ENCODE measurements around the gene ASB4.

Gene ASB4

GRCh38 chr7:95526128-95526738, 40.5 kb downstream of the ASB4 start:
- no peaks in the 10 kb centered on the region for H3K36me3 ChIP-seq (ENCODE audit: control insufficient read depth, insufficient read depth, low read length)
- DNase-seq (ENCODE audit: extremely low read depth, insufficient read length), result no peak
- TF ChIP-seq CTCF (IDR thresholded peaks at IDR 0.05; ENCODE audit: insufficient read depth, low read length, poor library complexity, severe bottlenecking), result no peak
- H3K4me3 ChIP-seq (replicated peaks; ENCODE audit: low read depth, low read length), result no peak overlapping the region
- H3K27me3 ChIP-seq (replicated peaks; ENCODE audit: control insufficient read depth, insufficient read depth, low read length), result no peaks in the 10 kb centered on the region

GRCh38 chr7:95527033-95527775, 41.5 kb downstream of the ASB4 start:
- no peaks in the 10 kb centered on the region for H3K36me3 ChIP-seq (ENCODE audit: control insufficient read depth, insufficient read depth, low read length)
- DNase-seq (ENCODE audit: extremely low read depth, insufficient read length), result no peak

GRCh38 chr7:95527776-95528250, 42.1 kb downstream of the ASB4 start:
- peak; percentile 9 for DNase-seq (ENCODE audit: extremely low read depth, insufficient read length)
- TF ChIP-seq CTCF (IDR thresholded peaks at IDR 0.05; ENCODE audit: insufficient read depth, low read length, poor library complexity, severe bottlenecking), result no peak
- no peak overlapping the region for H3K4me3 ChIP-seq (replicated peaks; ENCODE audit: low read depth, low read length)
- no peaks in the 10 kb centered on the region for H3K36me3 ChIP-seq (ENCODE audit: control insufficient read depth, insufficient read depth, low read length)
- no peaks in the 10 kb centered on the region for H3K27me3 ChIP-seq (replicated peaks; ENCODE audit: control insufficient read depth, insufficient read depth, low read length)

More at GRCh38 chr7:95527033-95527775, 41.5 kb downstream of the ASB4 start:
- Histone ChIP-seq H3K27me3 (replicated peaks; ENCODE audit: control insufficient read depth, insufficient read depth, low read length) (no peaks in the 10 kb centered on the region), H3K4me3 (replicated peaks; ENCODE audit: low read depth, low read length) (no peak overlapping the region)
- TF ChIP-seq CTCF (IDR thresholded peaks at IDR 0.05; ENCODE audit: insufficient read depth, low read length, poor library complexity, severe bottlenecking), result peak; percentile 82

- DNase-seq (ENCODE audit: extremely low read depth, insufficient read length), result no peak
- Histone ChIP-seq H3K4me3 (replicated peaks; ENCODE audit: low read depth, low read length) (no peak overlapping the region), H3K27me3 (replicated peaks; ENCODE audit: control insufficient read depth, insufficient read depth, low read length) (no peaks in the 10 kb centered on the region), H3K36me3 (ENCODE audit: control insufficient read depth, insufficient read depth, low read length) (no peaks in the 10 kb centered on the region)
- no peak for TF ChIP-seq CTCF (IDR thresholded peaks at IDR 0.05; ENCODE audit: insufficient read depth, low read length, poor library complexity, severe bottlenecking)
These were observed 44.0 kb downstream of the ASB4 start for GRCh38 chr7:95529701-95530100.

GRCh38 chr7:95530881-95531280, 45.1 kb downstream of the ASB4 start:
- TF ChIP-seq CTCF (IDR thresholded peaks at IDR 0.05; ENCODE audit: insufficient read depth, low read length, poor library complexity, severe bottlenecking), result no peak
- Histone ChIP-seq H3K27me3 (replicated peaks; ENCODE audit: control insufficient read depth, insufficient read depth, low read length) (no peaks in the 10 kb centered on the region), H3K36me3 (ENCODE audit: control insufficient read depth, insufficient read depth, low read length) (no peaks in the 10 kb centered on the region), H3K4me3 (replicated peaks; ENCODE audit: low read depth, low read length) (no peak overlapping the region)
- no peak for DNase-seq (ENCODE audit: extremely low read depth, insufficient read length)
